ENCODE data around the gene KLHL21. TPM values are rescaled to one million over a fixed set of nuclear protein-coding genes. Genes with fewer than 3 reads are reported as not detected.

Gene KLHL21
- total and polyA plus RNA-seq, 10 of the 15 experiments (the other 5 are each of a cell fraction or from before 2014, with no cell fraction given): 0.76 to 12.2 (median 5.2) TPM

DNA sequence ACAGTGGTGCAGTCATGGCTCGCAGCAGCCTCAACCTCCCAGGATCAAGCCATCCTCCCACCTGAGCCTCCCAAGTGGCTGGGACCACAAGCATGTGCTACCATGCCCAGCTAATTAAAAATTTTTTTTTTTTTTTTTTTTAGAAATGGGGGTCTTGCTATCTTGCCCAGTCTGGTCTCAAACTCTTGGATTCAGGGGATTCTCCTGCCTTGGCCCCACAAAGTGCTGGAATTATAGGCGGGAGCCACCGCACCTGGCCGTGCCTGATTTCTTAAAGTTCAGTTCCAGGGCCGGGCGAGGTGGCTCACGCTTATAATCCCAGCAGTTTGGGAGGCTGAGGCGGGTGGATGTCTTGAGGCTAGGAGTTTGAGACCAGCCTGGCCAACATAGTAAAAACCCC lies 28.4 kb upstream of the KLHL21 start (continued):
- TF ChIP-seq, protein P1, sequence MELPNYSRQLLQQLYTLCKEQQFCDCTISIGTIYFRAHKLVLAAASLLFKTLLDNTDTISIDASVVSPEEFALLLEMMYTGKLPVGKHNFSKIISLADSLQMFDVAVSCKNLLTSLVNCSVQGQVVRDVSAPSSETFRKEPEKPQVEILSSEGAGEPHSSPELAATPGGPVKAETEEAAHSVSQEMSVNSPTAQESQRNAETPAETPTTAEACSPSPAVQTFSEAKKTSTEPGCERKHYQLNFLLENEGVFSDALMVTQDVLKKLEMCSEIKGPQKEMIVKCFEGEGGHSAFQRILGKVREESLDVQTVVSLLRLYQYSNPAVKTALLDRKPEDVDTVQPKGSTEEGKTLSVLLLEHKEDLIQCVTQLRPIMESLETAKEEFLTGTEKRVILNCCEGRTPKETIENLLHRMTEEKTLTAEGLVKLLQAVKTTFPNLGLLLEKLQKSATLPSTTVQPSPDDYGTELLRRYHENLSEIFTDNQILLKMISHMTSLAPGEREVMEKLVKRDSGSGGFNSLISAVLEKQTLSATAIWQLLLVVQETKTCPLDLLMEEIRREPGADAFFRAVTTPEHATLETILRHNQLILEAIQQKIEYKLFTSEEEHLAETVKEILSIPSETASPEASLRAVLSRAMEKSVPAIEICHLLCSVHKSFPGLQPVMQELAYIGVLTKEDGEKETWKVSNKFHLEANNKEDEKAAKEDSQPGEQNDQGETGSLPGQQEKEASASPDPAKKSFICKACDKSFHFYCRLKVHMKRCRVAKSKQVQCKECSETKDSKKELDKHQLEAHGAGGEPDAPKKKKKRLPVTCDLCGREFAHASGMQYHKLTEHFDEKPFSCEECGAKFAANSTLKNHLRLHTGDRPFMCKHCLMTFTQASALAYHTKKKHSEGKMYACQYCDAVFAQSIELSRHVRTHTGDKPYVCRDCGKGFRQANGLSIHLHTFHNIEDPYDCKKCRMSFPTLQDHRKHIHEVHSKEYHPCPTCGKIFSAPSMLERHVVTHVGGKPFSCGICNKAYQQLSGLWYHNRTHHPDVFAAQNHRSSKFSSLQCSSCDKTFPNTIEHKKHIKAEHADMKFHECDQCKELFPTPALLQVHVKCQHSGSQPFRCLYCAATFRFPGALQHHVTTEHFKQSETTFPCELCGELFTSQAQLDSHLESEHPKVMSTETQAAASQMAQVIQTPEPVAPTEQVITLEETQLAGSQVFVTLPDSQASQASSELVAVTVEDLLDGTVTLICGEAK (IDR thresholded peaks at IDR 0.05; ENCODE audit: borderline replicate concordance): no peak
- TF ChIP-seq KDM1A (IDR thresholded peaks at IDR 0.05; ENCODE audit: borderline replicate concordance) (no peak), ZNF217 (IDR thresholded peaks at IDR 0.05) (no peak)
- TF ChIP-seq, protein P2, sequence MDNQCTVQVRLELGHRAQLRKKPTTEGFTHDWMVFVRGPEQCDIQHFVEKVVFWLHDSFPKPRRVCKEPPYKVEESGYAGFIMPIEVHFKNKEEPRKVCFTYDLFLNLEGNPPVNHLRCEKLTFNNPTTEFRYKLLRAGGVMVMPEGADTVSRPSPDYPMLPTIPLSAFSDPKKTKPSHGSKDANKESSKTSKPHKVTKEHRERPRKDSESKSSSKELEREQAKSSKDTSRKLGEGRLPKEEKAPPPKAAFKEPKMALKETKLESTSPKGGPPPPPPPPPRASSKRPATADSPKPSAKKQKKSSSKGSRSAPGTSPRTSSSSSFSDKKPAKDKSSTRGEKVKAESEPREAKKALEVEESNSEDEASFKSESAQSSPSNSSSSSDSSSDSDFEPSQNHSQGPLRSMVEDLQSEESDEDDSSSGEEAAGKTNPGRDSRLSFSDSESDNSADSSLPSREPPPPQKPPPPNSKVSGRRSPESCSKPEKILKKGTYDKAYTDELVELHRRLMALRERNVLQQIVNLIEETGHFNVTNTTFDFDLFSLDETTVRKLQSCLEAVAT (IDR thresholded peaks at IDR 0.05): no peak
- TF ChIP-seq, protein P3, sequence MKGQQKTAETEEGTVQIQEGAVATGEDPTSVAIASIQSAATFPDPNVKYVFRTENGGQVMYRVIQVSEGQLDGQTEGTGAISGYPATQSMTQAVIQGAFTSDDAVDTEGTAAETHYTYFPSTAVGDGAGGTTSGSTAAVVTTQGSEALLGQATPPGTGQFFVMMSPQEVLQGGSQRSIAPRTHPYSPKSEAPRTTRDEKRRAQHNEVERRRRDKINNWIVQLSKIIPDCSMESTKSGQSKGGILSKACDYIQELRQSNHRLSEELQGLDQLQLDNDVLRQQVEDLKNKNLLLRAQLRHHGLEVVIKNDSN (IDR thresholded peaks at IDR 0.05; ENCODE audit: borderline replicate concordance, extremely low read length, insufficient read depth, low read depth, low read length): no peak
- TF ChIP-seq, protein P4, sequence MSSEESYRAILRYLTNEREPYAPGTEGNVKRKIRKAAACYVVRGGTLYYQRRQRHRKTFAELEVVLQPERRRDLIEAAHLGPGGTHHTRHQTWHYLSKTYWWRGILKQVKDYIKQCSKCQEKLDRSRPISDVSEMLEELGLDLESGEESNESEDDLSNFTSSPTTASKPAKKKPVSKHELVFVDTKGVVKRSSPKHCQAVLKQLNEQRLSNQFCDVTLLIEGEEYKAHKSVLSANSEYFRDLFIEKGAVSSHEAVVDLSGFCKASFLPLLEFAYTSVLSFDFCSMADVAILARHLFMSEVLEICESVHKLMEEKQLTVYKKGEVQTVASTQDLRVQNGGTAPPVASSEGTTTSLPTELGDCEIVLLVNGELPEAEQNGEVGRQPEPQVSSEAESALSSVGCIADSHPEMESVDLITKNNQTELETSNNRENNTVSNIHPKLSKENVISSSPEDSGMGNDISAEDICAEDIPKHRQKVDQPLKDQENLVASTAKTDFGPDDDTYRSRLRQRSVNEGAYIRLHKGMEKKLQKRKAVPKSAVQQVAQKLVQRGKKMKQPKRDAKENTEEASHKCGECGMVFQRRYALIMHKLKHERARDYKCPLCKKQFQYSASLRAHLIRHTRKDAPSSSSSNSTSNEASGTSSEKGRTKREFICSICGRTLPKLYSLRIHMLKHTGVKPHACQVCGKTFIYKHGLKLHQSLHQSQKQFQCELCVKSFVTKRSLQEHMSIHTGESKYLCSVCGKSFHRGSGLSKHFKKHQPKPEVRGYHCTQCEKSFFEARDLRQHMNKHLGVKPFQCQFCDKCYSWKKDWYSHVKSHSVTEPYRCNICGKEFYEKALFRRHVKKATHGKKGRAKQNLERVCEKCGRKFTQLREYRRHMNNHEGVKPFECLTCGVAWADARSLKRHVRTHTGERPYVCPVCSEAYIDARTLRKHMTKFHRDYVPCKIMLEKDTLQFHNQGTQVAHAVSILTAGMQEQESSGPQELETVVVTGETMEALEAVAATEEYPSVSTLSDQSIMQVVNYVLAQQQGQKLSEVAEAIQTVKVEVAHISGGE (CRISPR knock-in tag; IDR thresholded peaks at IDR 0.05): no peak

Measured in GM12878 (cell line).